Measurements from ENCODE around the gene GPR107.
"Not testable (repeated sequence)": the region's sequence is repeated elsewhere in the genome, so short reads cannot be mapped to it uniquely, and the experiment has no call there.

GPR107 gene

DNA sequence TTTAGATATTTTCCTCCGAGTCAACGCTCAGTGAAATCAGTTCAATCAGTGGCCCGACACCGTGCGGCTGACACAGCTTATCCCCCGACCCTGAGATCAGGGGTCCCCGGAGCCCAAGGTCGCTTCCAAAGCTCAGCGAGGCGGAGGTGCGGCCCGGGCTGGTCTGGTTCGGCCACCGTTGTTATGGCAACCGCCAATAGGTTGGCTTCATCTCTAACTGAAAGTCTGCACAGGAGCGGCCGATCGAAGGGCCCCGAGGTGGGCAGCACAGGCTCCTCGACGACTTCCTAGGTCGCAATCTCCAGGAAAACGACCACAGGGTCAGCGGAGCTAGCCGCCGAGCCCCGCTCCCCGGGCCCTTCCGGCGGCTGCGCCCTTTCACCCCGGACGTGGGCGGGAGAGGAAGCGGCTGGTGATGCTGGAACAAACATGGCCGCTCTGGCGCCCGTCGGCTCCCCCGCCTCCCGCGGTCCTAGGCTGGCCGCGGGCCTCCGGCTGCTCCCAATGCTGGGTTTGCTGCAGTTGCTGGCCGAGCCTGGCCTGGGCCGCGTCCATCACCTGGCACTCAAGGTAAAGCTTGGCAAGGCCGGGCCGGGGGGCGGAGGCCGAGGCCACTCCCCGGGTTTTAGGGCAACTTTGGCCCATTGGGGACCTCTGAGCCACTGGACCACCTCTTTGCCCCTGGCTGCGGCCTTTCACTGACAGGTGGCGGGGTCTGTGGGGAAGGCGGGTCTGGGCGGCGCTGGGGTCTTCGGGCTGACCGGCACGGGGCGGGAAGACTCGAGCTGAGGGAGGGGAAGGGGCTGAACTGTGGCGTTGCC lies at the start of gene GPR107:
Gene GPR107 (plus strand): TSS at position 403 of the 821 bp plus-strand sequence. CDS start 27 bp downstream, at position 430.
- peaks cover 21% of the 10 kb centered on the region for H3K4me1 Mint-ChIP-seq
- H3K27me3 Mint-ChIP-seq, result no peaks in the 10 kb centered on the region
- no peaks in the 10 kb centered on the region for H3K9me3 Mint-ChIP-seq
- peak within 1 kb of the TSS; percentile 90 for H3K27ac Mint-ChIP-seq
- H3K4me3 Mint-ChIP-seq, result peak within 1 kb of the TSS; percentile 96
- peak; percentile 97 for ATAC-seq
- peaks cover 7% of the 10 kb centered on the region for H3K36me3 Mint-ChIP-seq

DNA sequence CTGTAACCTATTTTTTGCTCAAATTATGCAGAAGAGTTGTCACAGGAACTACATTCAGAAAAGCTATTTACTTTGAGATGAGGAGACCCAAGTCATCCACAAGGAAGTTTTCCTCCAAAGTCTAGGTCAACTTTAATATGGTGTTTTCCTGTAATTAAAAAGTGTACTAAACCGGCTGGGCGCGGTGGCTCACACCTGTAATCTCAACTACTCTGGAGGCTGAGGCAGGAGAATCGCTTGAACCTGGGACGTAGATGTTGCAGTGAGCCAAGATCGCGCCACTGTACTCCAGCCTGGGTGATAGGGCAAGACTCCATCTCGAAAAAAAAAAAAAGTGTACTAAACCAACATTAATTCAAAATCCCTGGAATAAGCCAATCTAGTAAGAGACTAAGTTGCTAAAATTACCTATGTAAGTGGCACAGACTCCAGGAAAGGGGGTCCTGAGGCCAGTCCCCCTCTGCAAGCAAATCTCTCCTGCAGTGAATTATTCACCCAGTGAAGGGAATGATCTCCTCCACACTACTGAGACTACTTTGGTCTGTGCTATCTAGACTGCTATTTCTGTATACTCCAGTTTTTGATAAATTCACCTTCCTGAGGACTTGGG lies 49.7 kb upstream of the GPR107 start:
- Mint-ChIP-seq H3K4me3 (peak overlapping the region; percentile 78), H3K36me3 (peaks cover 39% of the 10 kb centered on the region), H3K27me3 (no peaks in the 10 kb centered on the region), H3K9me3 (no peaks in the 10 kb centered on the region), H3K27ac (peak overlapping the region; percentile 94), H3K4me1 (peaks cover 79% of the 10 kb centered on the region)
- ATAC-seq, result no peak

DNA sequence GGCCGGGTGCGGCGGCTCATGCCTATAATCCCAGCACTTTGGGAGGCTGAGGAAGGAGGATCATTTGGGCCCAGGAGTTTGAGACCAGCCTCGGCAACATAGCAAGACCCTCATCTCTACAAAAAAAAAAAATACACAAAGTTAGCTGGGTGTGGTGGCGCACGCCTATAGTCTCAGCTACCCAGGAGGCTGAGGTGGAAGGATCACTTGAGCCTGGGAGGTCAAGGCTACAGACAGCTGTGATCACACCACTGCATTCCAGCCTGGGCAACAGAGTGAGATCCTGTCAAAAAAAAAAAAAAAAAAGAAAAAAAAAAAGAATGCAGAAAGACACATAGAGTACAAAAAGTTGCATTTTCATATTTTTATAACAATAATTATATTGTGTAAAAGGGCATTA lies 46.8 kb upstream of the GPR107 start:
- peak overlapping the region; percentile 60 for H3K4me3 Mint-ChIP-seq
- H3K27me3 Mint-ChIP-seq, H3K9me3 Mint-ChIP-seq, ATAC-seq: not testable (repeated sequence)
- peaks cover 33% of the 10 kb centered on the region for H3K36me3 Mint-ChIP-seq
- H3K27ac Mint-ChIP-seq, result peak overlapping the region; percentile 94
- H3K4me1 Mint-ChIP-seq, result peaks cover 88% of the 10 kb centered on the region

DNA sequence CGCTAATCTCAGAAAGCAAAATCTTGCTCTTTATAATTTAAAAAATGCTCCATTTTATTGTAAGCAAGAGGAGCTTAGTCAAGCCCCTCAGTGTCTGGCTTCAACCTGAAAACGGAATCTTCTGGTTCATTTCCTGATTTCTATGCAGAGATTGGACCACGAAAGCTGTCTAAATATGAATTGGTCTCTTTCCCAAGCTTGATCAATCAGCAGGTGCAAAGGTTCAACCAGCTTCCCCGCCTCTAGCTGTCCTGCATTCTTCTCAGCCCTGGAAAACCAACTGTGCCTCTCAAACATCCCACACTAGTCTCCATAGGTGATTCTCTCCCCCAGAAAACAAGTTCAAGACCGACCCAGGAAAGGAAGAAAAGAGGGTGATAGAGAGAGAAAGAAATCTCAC lies 45.2 kb upstream of the GPR107 start:
- no peak for ATAC-seq
- H3K36me3 Mint-ChIP-seq, result peaks cover 35% of the 10 kb centered on the region
- peak overlapping the region; percentile 94 for H3K27ac Mint-ChIP-seq
- no peaks in the 10 kb centered on the region for H3K9me3 Mint-ChIP-seq
- peaks cover 88% of the 10 kb centered on the region for H3K4me1 Mint-ChIP-seq
- no peaks in the 10 kb centered on the region for H3K27me3 Mint-ChIP-seq
- peak overlapping the region; percentile 52 for H3K4me3 Mint-ChIP-seq

DNA sequence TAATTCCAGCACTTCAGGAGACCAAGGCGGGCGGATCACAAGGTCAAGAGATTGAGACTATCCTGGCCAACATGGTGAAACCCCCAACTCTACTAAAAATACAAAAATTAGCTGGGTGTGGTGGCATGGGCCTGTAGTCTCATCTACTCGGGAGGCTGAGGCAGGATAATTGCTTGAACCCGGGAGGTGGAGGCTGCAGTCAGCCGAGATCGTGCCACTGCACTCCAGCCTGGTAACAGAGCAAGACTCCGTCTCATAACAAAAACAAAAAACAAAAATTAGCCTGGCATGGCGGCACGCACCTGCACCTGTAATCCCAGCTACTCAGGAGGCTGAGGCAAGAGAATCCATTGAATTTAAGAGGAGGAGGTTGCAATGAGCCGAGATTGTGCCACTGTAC lies 44.2 kb upstream of the GPR107 start:
- Mint-ChIP-seq H3K27ac (peak overlapping the region; percentile 94), H3K36me3 (peaks cover 35% of the 10 kb centered on the region), H3K4me3 (peak overlapping the region; percentile 40), H3K4me1 (peaks cover 85% of the 10 kb centered on the region)
- H3K27me3 Mint-ChIP-seq, H3K9me3 Mint-ChIP-seq, ATAC-seq: not testable (repeated sequence)

DNA sequence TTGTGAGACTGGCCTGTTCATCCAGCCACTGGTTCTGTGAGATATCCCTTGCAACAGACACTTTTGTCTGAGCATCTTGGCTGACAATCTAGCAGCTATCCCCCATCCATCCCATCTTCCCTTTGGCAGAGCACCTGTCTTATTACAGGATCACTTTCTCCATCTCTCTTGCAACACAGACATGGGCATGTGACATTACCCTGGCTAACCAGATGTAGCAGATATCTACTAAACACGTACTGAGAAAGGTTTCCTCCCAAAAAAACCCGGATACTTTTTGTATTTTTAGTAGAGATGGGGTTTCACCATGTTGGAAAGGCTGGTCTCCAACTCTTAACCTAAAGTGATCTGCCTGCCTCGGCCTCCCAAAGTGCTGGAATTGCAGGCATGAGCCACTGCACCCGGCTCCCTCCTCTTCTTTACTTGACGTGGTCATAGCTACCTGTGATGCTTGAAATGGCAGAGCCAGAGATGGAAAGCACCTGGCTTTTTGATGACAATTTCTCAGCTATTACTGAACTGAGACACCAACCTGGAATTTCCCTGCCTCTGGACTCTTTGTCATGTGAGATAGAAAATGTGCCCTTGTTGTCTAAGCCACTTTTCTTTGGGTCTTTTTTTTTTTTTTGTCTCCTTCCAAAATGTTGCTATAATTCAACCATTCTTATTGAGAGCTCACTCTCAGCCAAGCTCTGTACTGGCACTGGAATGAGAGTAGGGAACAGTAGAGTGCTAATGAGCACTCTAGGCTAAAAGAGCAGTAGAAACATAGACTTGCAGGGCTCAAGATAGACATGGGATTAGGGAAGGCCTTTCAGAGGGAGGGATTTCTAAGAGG lies 43.3 kb upstream of the GPR107 start:
- no peaks in the 10 kb centered on the region for H3K9me3 Mint-ChIP-seq
- peak overlapping the region; percentile 40 for H3K4me3 Mint-ChIP-seq
- peak overlapping the region; percentile 94 for H3K27ac Mint-ChIP-seq
- H3K27me3 Mint-ChIP-seq, result no peaks in the 10 kb centered on the region
- peaks cover 35% of the 10 kb centered on the region for H3K36me3 Mint-ChIP-seq
- ATAC-seq, result peak; percentile 86
- H3K4me1 Mint-ChIP-seq, result peaks cover 83% of the 10 kb centered on the region

DNA sequence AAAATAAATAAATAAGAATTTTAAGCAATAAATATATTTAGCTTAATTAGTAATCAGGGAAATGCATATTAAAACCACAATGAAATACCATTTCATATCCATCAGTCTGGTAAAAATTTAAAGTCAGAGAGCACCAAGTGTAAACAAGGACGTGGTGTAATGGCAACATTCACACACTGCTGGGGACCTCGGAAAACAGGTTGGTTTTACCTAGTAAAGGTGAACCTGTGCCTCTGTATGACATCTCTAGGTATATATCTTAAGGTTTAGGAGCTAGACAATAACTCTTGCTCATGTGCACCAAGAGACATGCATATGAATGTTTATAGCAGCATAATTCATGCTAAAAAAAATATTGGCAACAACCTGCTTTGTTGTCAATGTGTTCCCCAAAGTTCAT lies 40.4 kb upstream of the GPR107 start:
- Mint-ChIP-seq H3K27ac (peak overlapping the region; percentile 94), H3K27me3 (no peaks in the 10 kb centered on the region), H3K36me3 (peaks cover 51% of the 10 kb centered on the region), H3K4me1 (peaks cover 78% of the 10 kb centered on the region), H3K9me3 (no peaks in the 10 kb centered on the region), H3K4me3 (no peak overlapping the region)
- ATAC-seq, result no peak

DNA sequence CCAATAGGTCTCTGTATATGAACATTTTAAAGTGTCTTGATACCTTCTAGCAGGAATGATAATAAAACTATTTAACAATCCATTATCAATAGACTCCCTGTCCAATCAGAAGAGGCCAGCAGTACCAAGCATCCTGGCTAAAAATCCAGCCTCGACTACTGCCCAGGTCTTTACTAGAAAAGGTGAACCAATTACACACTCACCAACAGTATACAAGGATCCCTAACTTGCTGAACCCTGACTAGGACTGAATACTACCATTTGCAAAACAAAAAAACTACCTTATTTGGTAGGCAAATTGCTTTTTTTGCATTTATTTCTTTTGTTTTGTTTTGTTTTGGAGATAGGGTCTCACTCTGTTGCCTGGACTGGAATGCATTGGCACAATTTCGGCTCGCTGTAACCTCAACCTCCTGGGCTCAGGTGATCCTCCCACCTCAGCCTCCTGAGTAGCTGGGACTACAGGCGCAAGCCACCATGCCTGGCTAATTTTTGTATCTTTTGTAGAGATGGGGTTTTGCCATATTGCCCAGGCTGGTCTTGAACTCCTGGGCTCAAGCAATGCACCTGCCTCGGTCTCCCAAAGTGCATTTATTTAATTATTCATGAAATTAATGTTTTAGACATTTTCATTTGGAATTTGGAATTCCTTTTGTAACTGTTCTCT lies 38.2 kb upstream of the GPR107 start:
- Mint-ChIP-seq H3K27me3 (no peaks in the 10 kb centered on the region), H3K36me3 (peaks cover 48% of the 10 kb centered on the region), H3K4me1 (peaks cover 74% of the 10 kb centered on the region), H3K27ac (peak overlapping the region; percentile 94), H3K9me3 (no peaks in the 10 kb centered on the region), H3K4me3 (no peak overlapping the region)
- no peak for ATAC-seq

DNA sequence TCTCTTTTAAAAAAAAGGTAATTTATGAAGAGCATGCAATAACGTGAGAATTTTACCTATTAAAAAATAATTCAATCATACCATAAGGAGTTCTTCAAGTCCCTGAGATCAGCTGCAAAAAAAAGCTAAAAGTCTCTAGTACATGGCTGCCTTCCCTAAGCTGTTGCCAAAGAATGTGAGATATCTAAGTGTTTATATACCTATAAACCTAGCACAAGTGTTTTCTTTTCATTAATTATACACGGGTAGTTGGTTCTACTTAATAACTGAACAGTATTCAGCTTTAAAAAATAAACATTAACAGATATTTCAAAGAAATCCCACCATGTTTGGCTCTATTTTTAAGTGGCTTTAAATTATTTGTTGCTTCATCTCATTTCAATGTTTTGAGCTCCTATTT lies 36.6 kb upstream of the GPR107 start:
- H3K4me3 Mint-ChIP-seq, result peak overlapping the region; percentile 46

DNA sequence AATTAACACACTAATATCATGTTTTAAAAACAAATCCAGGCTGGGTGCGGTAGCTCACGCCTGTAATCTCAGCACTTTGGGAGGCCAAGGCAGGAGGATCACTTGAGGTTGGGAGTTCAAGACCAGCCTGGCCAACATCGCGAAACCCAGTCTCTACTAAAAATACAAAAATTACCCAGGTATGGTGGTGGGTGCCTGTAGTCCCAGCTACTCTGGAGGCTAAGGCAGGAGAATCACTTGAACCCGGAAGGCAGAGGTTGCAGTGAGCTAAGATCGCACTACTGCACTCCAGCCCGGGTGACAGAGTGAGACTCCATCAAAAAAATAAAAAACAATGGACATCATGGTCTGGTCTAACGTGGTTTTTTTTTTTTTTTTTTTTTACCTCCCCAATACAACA lies 36.2 kb upstream of the GPR107 start:
- peaks cover 76% of the 10 kb centered on the region for H3K4me1 Mint-ChIP-seq
- H3K36me3 Mint-ChIP-seq, result peaks cover 39% of the 10 kb centered on the region
- peak overlapping the region; percentile 46 for H3K4me3 Mint-ChIP-seq
- ATAC-seq, H3K27me3 Mint-ChIP-seq, H3K9me3 Mint-ChIP-seq: not testable (repeated sequence)
- peak overlapping the region; percentile 100 for H3K27ac Mint-ChIP-seq

More for the DNA sequence above, 36.6 kb upstream of the GPR107 start:
- Mint-ChIP-seq H3K27me3 (no peaks in the 10 kb centered on the region), H3K9me3 (no peaks in the 10 kb centered on the region), H3K36me3 (peaks cover 40% of the 10 kb centered on the region), H3K27ac (peak overlapping the region; percentile 100), H3K4me1 (peaks cover 76% of the 10 kb centered on the region)
- no peak for ATAC-seq

DNA sequence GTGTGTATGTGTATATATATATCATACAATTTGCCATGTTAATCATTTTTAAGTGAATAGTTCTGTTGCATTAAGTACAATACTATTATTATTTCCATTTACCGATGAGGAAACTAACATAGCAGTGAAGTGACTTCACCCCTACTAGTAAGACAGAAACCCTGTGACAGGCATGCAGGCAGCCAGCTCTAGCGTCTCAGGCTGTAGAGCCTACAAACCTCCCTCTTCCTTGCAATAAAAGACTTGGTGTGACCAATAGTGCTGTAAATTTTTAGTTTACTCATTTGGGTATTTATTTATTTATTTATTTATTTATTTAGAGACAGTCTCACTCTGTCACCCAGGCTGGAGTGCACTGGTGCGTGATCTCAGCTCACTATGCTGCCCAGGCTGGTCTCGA lies 35.4 kb upstream of the GPR107 start:
- H3K27me3 Mint-ChIP-seq, result no peaks in the 10 kb centered on the region
- H3K4me1 Mint-ChIP-seq, result peaks cover 76% of the 10 kb centered on the region
- peak overlapping the region; percentile 100 for H3K27ac Mint-ChIP-seq
- H3K36me3 Mint-ChIP-seq, result peaks cover 33% of the 10 kb centered on the region
- H3K9me3 Mint-ChIP-seq, result no peaks in the 10 kb centered on the region
- ATAC-seq, result no peak
- H3K4me3 Mint-ChIP-seq, result peak overlapping the region; percentile 46

DNA sequence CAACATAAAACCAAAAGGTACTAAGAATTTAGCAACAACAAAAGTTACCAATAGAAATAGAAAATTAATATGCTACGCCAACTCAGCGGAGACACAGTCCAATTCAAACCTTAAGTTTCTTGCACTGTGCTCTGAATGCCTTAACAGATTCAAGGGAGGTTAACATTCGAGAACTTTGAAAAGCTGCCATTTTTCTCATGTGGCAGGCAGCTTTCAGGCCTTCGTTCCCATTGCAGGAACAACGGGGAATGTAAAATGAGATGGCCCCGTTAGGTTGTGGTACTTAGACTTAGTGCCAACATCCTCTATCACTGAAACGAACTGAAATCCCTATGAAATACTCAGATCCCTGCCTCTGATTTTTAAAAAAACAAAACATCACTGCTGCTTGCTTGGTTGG lies 33.1 kb upstream of the GPR107 start:
- H3K9me3 Mint-ChIP-seq, result no peaks in the 10 kb centered on the region
- peak overlapping the region; percentile 100 for H3K27ac Mint-ChIP-seq
- no peak for ATAC-seq
- H3K4me3 Mint-ChIP-seq, result peak overlapping the region; percentile 36
- H3K27me3 Mint-ChIP-seq, result no peaks in the 10 kb centered on the region
- H3K4me1 Mint-ChIP-seq, result peaks cover 92% of the 10 kb centered on the region
- H3K36me3 Mint-ChIP-seq, result peaks cover 42% of the 10 kb centered on the region

DNA sequence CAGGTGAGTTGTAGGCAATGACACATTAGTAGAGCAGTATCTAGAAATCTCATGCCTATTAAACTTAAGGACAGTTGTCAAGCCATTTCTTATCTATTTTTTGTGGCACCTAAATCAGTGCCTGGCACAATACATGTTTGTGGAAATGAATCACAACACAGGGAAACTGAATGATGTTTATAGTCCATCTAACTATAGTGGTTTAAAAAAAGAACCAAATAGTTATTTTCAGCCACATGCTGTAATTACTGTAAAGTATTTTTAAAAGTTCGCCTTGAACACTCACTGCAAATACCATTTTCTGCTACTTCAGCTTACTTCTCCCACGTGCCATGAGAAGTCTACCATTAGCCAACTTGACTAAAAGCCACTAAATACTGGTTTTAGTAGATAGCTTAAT lies 32.6 kb upstream of the GPR107 start:
- peaks cover 96% of the 10 kb centered on the region for H3K4me1 Mint-ChIP-seq
- H3K4me3 Mint-ChIP-seq, result peak overlapping the region; percentile 18
- peaks cover 42% of the 10 kb centered on the region for H3K36me3 Mint-ChIP-seq
- ATAC-seq, result no peak
- peak overlapping the region; percentile 100 for H3K27ac Mint-ChIP-seq
- H3K27me3 Mint-ChIP-seq, result no peaks in the 10 kb centered on the region
- H3K9me3 Mint-ChIP-seq, result no peaks in the 10 kb centered on the region

DNA sequence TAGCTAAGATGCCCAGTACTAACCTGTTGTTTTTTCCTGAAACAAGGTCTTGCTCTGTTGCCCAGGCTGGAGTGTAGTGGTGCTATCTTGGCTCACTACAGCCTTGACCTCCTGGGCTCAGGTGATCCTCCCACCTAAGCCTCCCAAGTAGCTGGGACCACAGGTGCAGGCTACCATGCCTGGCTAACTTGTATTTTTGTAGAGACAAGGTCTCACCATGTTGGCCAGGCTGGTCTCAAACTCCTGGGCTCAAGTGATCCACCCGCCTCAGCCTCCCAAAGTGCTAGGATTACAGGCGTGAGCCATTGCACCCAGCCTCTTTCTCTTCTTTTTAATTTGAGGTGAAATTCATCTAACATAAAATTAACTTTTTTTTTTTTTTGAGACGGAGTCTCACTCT lies 31.9 kb upstream of the GPR107 start:
- peak overlapping the region; percentile 100 for H3K27ac Mint-ChIP-seq
- peak overlapping the region; percentile 80 for H3K4me3 Mint-ChIP-seq
- peaks cover 34% of the 10 kb centered on the region for H3K36me3 Mint-ChIP-seq
- not testable (repeated sequence) for ATAC-seq, H3K27me3 Mint-ChIP-seq, H3K9me3 Mint-ChIP-seq
- peaks cover 96% of the 10 kb centered on the region for H3K4me1 Mint-ChIP-seq

Measured in stimulated activated memory B cell treated with anti-CD40 and anti-IgM and Interleukin-4, amounts not matched to agents 10 μg/mL and 1 μg/mL and 100 μg/mL, for 72 hours (primary cell).